SK-N-SH treated with all-trans-retinoic acid at 6 μM for 48 hours (cell line): Measurements from ENCODE around the gene TNFRSF4.

Experiments used
- BACH2 ChIP-seq: fragments of 250-450 bp; sonication (Bioruptor Pico); IDR thresholded peaks from 2 replicates; pipeline ENCODE4 v1.9.0; 2021; ENCODE audit warnings: mild to moderate bottlenecking, borderline replicate concordance
- ESRRG ChIP-seq: fragments of 250-450 bp; sonication (Bioruptor Pico); IDR thresholded peaks from 2 replicates; pipeline ENCODE4 v1.6.1; 2021; ENCODE audit warnings: mild to moderate bottlenecking
- RARB ChIP-seq: fragments of 250-450 bp; sonication (Bioruptor Pico); IDR thresholded peaks from 2 replicates; pipeline ENCODE4 v1.8.0; 2021; ENCODE audit warnings: mild to moderate bottlenecking, moderate library complexity
- ZC3H10 ChIP-seq: fragments of 250-450 bp; sonication (Bioruptor Pico); IDR thresholded peaks from 2 replicates; pipeline ENCODE4 v1.5.1; 2021; ENCODE audit warnings: mild to moderate bottlenecking, moderate library complexity
- ZNF70 ChIP-seq: fragments of 450-650 bp; formaldehyde crosslinking; IDR thresholded peaks from 2 replicates; pipeline ENCODE4 v1.5.0; 2020; ENCODE audit warnings: mild to moderate bottlenecking, moderate library complexity

GRCh38 chr1:1173061-1173792 lies 40.7 kb downstream of the TNFRSF4 start:
- no peak for TF ChIP-seq ZC3H10 (CRISPR knock-in tag)
- no peak for TF ChIP-seq BACH2
- no peak for TF ChIP-seq ZNF70 (CRISPR knock-in tag)
- TF ChIP-seq ESRRG (CRISPR knock-in tag) = no peak
- no peak for TF ChIP-seq RARB (CRISPR knock-in tag)
